Psoas muscle (tissue), 8 donors: Measurements from ENCODE around the gene LMO2. TPM values are rescaled to one million over a fixed set of nuclear protein-coding genes. Genes with fewer than 3 reads are reported as not detected.
"Not testable (repeated sequence)": the region's sequence is repeated elsewhere in the genome, so short reads cannot be mapped to it uniquely, and the experiment has no call there.

ENCODE experiments used
- ATAC-seq, 4 donors: fragments of 200-7000 bp; cut with Tn5 transposase; one replicate each; pipeline ENCODE4 v1.9.1; 2020; ENCODE audit warnings: moderate library complexity in 3 of 4, mild to moderate bottlenecking in 2 of 4
- DNase-seq, 2 donors: peaks; one replicate each; pipeline ENCODE4 v3.0.0-alpha.2; 2020
- H3K27ac ChIP-seq: fragments of 200-600 bp; one replicate; pipeline ENCODE4 v1.8.0; 2022
- H3K27me3 ChIP-seq, 3 donors: fragments of 200-600 bp in 1 of 3; one replicate each; pipeline versions ENCODE4 v1.6.1 to v1.8.0; 2013 to 2022; ENCODE audit warnings: low read length in 2 of 3, mild to moderate bottlenecking in 2 of 3, moderate library complexity in 1 of 3; ENCODE audit not compliant: insufficient read depth in 3 of 3
- H3K36me3 ChIP-seq, 2 donors: fragments of 200-600 bp in 1 of 2; one replicate each; pipeline versions ENCODE4 v1.6.1 to v1.8.0; 2013 to 2022; ENCODE audit warnings: low read depth in 1 of 2, mild to moderate bottlenecking in 1 of 2, moderate library complexity in 1 of 2; ENCODE audit not compliant: insufficient read depth in 1 of 2
- H3K4me1 ChIP-seq: fragments of 200-600 bp; one replicate; pipeline ENCODE4 v1.8.0; 2022
- H3K4me3 ChIP-seq: fragments of 200-600 bp; one replicate; pipeline ENCODE4 v1.8.0; 2022; ENCODE audit warnings: mild to moderate bottlenecking
- H3K9me3 ChIP-seq: fragments of 200-600 bp; one replicate; pipeline ENCODE4 v1.8.0; 2022
- WGBS, 3 donors: extraction: QIAGEN DNeasy Blood & Tissue Kit; methylation state at CpG; one replicate each; pipeline versions ENCODE4 v1.1.6 to v1.1.7; 2013; 5-methylcytosine and 5-hydroxymethylcytosine counted together
- intact Hi-C, 2 donors: fragments of 100-400 bp; cut with DNase I; formaldehyde crosslinking; loops; one replicate each; pipeline versions ENCODE4 v1.11.0 to v1.14.2; 2022
- polyA plus RNA-seq, 3 donors: library from polyadenylated mRNA; stranded (reverse); fragments of 200-250 nt; gene quantifications; one replicate each; pipeline ENCODE4 v1.2.3, GENCODE V29; 2013
- total RNA-seq, 4 donors: library from RNA; stranded (reverse); fragmentation: NEBNext Ultra II Directional in 2 of 4; extraction: Animal tissue kit (Norgen Biotek cat#: 25700) in 2 of 4; gene quantifications; one replicate each; pipeline versions ENCODE4 v1.2.1 to v1.2.4, GENCODE V29; 2021 to 2023
- TF ChIP-seq, protein P1 (sequence below): fragments of 200-600 bp; IDR thresholded peaks from one replicate; pipeline ENCODE4 v1.8.0; 2022; ENCODE audit warnings: antibody characterized with exemption
- donor health status: healthy with polysubstance abuse.
- donor health status: DM: no; HTN: no; CAD: no; lungs with moderate emphysema.
- donor health status: Bipolar disorder and iron deficiency.
- donor health status: healthy.
- donor health status: DM: yes; HTN: yes; CAD: no.
- donor health status: DM: no; HTN: no; CAD: no.
- donor health status: DM: no; HTN: no; CAD: no.
- donor health status: DM: yes; HTN: yes; CAD: no.

LMO2 gene
- total and polyA plus RNA-seq, 7 donors = 8.0 to 47.1 (median 12.3) TPM

DNA sequence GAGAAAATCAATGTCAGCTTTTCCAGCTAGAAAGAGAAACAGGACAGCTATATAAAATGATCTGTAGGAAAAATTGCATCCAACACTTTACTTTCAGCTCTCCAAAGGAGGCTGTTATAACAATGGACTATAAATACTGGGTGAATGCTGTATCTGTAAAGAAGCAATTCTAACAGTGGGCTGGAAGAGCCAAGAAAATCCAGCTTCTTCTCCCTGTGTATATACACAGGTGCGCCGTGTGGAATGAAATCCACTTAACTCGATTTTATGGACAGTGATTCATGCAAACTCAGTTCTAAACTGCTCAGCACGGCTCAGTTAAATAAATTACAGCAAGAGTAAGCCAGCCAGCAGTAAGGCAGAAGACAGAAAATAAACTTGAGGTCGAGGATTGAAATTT lies 32.5 kb upstream of the LMO2 start:
- H3K9me3 ChIP-seq = no peaks in the 10 kb centered on the region
- TF ChIP-seq, protein P1, sequence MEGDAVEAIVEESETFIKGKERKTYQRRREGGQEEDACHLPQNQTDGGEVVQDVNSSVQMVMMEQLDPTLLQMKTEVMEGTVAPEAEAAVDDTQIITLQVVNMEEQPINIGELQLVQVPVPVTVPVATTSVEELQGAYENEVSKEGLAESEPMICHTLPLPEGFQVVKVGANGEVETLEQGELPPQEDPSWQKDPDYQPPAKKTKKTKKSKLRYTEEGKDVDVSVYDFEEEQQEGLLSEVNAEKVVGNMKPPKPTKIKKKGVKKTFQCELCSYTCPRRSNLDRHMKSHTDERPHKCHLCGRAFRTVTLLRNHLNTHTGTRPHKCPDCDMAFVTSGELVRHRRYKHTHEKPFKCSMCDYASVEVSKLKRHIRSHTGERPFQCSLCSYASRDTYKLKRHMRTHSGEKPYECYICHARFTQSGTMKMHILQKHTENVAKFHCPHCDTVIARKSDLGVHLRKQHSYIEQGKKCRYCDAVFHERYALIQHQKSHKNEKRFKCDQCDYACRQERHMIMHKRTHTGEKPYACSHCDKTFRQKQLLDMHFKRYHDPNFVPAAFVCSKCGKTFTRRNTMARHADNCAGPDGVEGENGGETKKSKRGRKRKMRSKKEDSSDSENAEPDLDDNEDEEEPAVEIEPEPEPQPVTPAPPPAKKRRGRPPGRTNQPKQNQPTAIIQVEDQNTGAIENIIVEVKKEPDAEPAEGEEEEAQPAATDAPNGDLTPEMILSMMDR = no peak
- DNase-seq (no peak), ATAC-seq (no peak)
- H3K27me3 ChIP-seq = peaks cover 0 to 6% (median 0%) of the 10 kb centered on the region in 3 donors
- H3K27ac ChIP-seq = no peak overlapping the region
- no peak overlapping the region for H3K4me3 ChIP-seq
- intact Hi-C loops = no loop called here
- H3K4me1 ChIP-seq = peaks cover 4% of the 10 kb centered on the region
- 75 to 82% (median 79%) methylated on average over 5 of the region's 5 CpGs for WGBS, 3 donors
- no peaks in the 10 kb centered on the region for H3K36me3 ChIP-seq

GRCh38 chr11:33923626-33924025 lies 31.8 kb upstream of the LMO2 start:
- DNase-seq = no peak
- no peaks in the 10 kb centered on the region for H3K9me3 ChIP-seq
- H3K4me3 ChIP-seq = no peak overlapping the region
- peaks cover 0 to 6% (median 0%) of the 10 kb centered on the region in 3 donors for H3K27me3 ChIP-seq
- TF ChIP-seq, protein P1 = no peak
- peaks cover 4% of the 10 kb centered on the region for H3K4me1 ChIP-seq
- intact Hi-C loops = no loop called here
- ATAC-seq = no peak
- H3K36me3 ChIP-seq = no peaks in the 10 kb centered on the region
- no peak overlapping the region for H3K27ac ChIP-seq
- 86 to 96% (median 89%) methylated on average over 2 of the region's 2 CpGs for WGBS, 3 donors

DNA sequence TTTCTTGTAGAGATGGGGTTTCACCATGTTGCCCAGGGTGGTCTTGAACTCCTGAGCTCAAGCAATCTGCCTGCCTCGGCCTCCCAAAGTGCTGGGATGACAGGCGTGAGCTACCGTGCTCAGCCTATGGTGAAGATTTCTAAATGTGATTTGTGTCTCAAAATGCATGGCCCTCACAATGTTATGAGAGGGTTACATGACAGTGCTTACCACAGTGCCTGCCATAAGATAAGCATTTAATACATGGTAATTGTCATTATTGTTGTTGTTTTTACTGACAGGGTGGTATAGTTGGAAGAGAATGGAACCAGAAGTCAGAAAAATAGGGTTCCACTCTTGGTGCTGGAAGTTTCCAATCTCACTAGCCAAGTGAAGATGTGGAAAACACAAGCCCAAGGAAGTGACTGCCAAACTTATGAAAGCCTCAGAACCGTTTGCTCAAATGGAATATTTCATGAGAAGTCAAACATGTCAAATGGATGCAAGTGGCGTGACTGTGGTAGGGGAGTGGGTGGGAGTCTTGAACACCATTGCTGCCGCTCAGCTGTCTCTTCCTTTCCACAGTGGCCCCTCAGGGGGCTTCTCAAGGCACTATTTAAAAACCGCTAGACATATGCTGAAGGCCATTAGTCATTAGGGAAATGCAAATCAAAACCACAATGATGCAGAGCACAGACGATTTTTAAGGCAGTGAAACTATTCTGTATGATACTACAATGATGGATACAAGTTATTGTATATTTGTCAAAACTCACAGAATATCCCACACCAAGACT lies 29.1 kb upstream of the LMO2 start:
- H3K36me3 ChIP-seq = no peaks in the 10 kb centered on the region
- WGBS, 3 donors = 82 to 85% (median 84%) methylated on average over 8 of the region's 8 CpGs
- peaks cover 0 to 6% (median 0%) of the 10 kb centered on the region in 3 donors for H3K27me3 ChIP-seq
- TF ChIP-seq, protein P1 = no peak
- no peaks in the 10 kb centered on the region for H3K9me3 ChIP-seq
- H3K27ac ChIP-seq = no peak overlapping the region
- DNase-seq = no peak
- no peak for ATAC-seq
- no peak overlapping the region for H3K4me3 ChIP-seq
- H3K4me1 ChIP-seq = no peaks in the 10 kb centered on the region
- intact Hi-C loops = no loop called here

GRCh38 chr11:33919645-33920044 lies 27.8 kb upstream of the LMO2 start:
- TF ChIP-seq, protein P1 = no peak
- Histone ChIP-seq H3K9me3 (no peaks in the 10 kb centered on the region), H3K27me3 (peaks cover 0 to 6% (median 0%) of the 10 kb centered on the region in 3 donors), H3K4me1 (no peaks in the 10 kb centered on the region), H3K4me3 (no peak overlapping the region), H3K27ac (no peak overlapping the region), H3K36me3 (no peaks in the 10 kb centered on the region)
- ATAC-seq = no peak
- DNase-seq = no peak
- WGBS, 3 donors = 80 to 100% (median 95%) methylated on average over 1 of the region's 1 CpG
- intact Hi-C loops = no loop called here

GRCh38 chr11:33917402-33917801 lies 25.5 kb upstream of the LMO2 start:
- H3K4me3 ChIP-seq, intact Hi-C loops, H3K9me3 ChIP-seq, H3K27me3 ChIP-seq, ATAC-seq, DNase-seq, H3K36me3 ChIP-seq, H3K4me1 ChIP-seq, H3K27ac ChIP-seq: not testable (repeated sequence)
- 60 to 83% (median 80%) methylated on average over 1 of the region's 1 CpG for WGBS, 3 donors
